HepG2 (cell line): ENCODE results near the gene SLC4A2. TPM values are rescaled to one million over a fixed set of nuclear protein-coding genes. Genes with fewer than 3 reads are reported as not detected.

Experiments
- CHCHD3 ChIP-seq: sonication (generic); formaldehyde crosslinking; IDR thresholded peaks from 2 replicates; pipeline ENCODE4 v1.8.0; 2022; ENCODE audit warnings: mild to moderate bottlenecking, missing genetic modification reagents, moderate library complexity
- EP300 ChIP-seq, 3 experiments: sonication (generic) in 1 of 3; formaldehyde crosslinking in 1 of 3; IDR thresholded peaks; 2 replicates each; pipeline versions ENCODE4 v1.5.1 to v1.6.1; 2011 to 2020; ENCODE audit warnings: low read depth in 2 of 3, low read length in 2 of 3, borderline replicate concordance in 1 of 3, improper control_type of control experiment in 1 of 3, mild to moderate bottlenecking in 1 of 3, missing genetic modification reagents in 1 of 3, moderate library complexity in 1 of 3
- ETV6 ChIP-seq: sonication (generic); formaldehyde crosslinking; conservative IDR thresholded peaks from 2 replicates; pipeline ENCODE4 v1.4.0; 2020; ENCODE audit warnings: missing genetic modification reagents
- GMEB1 ChIP-seq: sonication (generic); formaldehyde crosslinking; IDR thresholded peaks from 2 replicates; pipeline ENCODE4 v1.5.1; 2020; ENCODE audit warnings: missing genetic modification reagents, mild to moderate bottlenecking, borderline replicate concordance
- HOXA7 ChIP-seq: sonication (generic); formaldehyde crosslinking; IDR thresholded peaks from 2 replicates; pipeline ENCODE4 v1.8.1; 2022; ENCODE audit warnings: mild to moderate bottlenecking, missing genetic modification reagents, moderate library complexity
- KAT8 ChIP-seq: IDR thresholded peaks from 2 replicates; pipeline ENCODE4 v1.6.1; 2016; ENCODE audit warnings: missing genetic modification reagents, missing compliant biosample characterization
- KDM5A ChIP-seq: fragments of 200-600 bp; sonication (generic); IDR thresholded peaks from 2 replicates; pipeline ENCODE4 v1.7.0; 2018; ENCODE audit warnings: antibody characterized with exemption, mild to moderate bottlenecking, low read length, borderline replicate concordance
- LCORL ChIP-seq, 2 experiments: fragments of 450-650 bp in 1 of 2; sonication (generic) in 1 of 2; formaldehyde crosslinking in 1 of 2; IDR thresholded peaks; 2 replicates each; pipeline versions ENCODE4 v1.5.0 to v1.6.1; 2017 to 2020; ENCODE audit warnings: antibody characterized with exemption in 1 of 2, missing genetic modification reagents in 1 of 2
- MEIS2 ChIP-seq: sonication (generic); formaldehyde crosslinking; IDR thresholded peaks from 2 replicates; pipeline ENCODE4 v1.9.0; 2021; ENCODE audit warnings: mild to moderate bottlenecking, missing genetic modification reagents
- NR2F2 ChIP-seq: IDR thresholded peaks from 2 replicates; pipeline ENCODE4 v1.6.1; 2012; ENCODE audit warnings: low read depth, inconsistent platforms, borderline replicate concordance
- NR3C1 ChIP-seq: sonication (generic); formaldehyde crosslinking; IDR thresholded peaks from 2 replicates; pipeline ENCODE4 v1.4.0; 2020; ENCODE audit warnings: missing genetic modification reagents
- SATB2 ChIP-seq: sonication (generic); formaldehyde crosslinking; IDR thresholded peaks from 2 replicates; pipeline ENCODE4 v1.5.0; 2020; ENCODE audit warnings: missing genetic modification reagents
- SP4 ChIP-seq: sonication (generic); formaldehyde crosslinking; IDR thresholded peaks from 2 replicates; pipeline ENCODE4 v1.8.1; 2023; ENCODE audit warnings: mild to moderate bottlenecking, missing genetic modification reagents
- ZBTB1 ChIP-seq: sonication (generic); formaldehyde crosslinking; IDR thresholded peaks from 2 replicates; pipeline ENCODE4 v1.4.0; 2020; ENCODE audit warnings: missing genetic modification reagents, borderline replicate concordance
- ZNF207 ChIP-seq: fragments of 450-650 bp; IDR thresholded peaks from 2 replicates; pipeline ENCODE4 v1.6.1; 2016; ENCODE audit warnings: antibody characterized with exemption, borderline replicate concordance
- ZNF776 ChIP-seq: sonication (generic); formaldehyde crosslinking; IDR thresholded peaks from 2 replicates; pipeline ENCODE4 v1.4.0; 2020; ENCODE audit warnings: mild to moderate bottlenecking, missing genetic modification reagents
- ZNF883 ChIP-seq: sonication (generic); formaldehyde crosslinking; IDR thresholded peaks from 2 replicates; pipeline ENCODE4 v1.5.1; 2020; ENCODE audit warnings: mild to moderate bottlenecking, missing genetic modification reagents; ENCODE audit errors: not compliant biosample characterization
- polyA plus RNA-seq, 8 experiments: library from polyadenylated mRNA; depleted of rRNA in 3 of 8; stranded (reverse) in 7 of 8; unstranded in 1 of 8; fragments of >200 nt; fragmentation: Illumina TruSeq in 4 of 8; extraction: Trizol in 4 of 8; gene quantifications; 2 replicates each; pipeline versions ENCODE4 v1.2.1 to v1.2.3, GENCODE V29; 2011 to 2016; ENCODE audit warnings: low read depth in 4 of 8, missing spikeins in 1 of 8, mixed read lengths in 1 of 8; ENCODE audit not compliant: insufficient read depth in 1 of 8
- total RNA-seq, 5 experiments: library from RNA; depleted of rRNA; stranded (reverse); fragments of >200 nt; fragmentation: Illumina TruSeq; extraction: Trizol; gene quantifications; 2 replicates each; pipeline ENCODE4 v1.2.3, GENCODE V29; 2016; ENCODE audit warnings: low read depth in 1 of 5
- TF ChIP-seq, protein P1 (sequence below), 2 experiments: fragments of 450-650 bp in 1 of 2; sonication (generic) in 1 of 2; formaldehyde crosslinking; IDR thresholded peaks; 2 replicates each; pipeline versions ENCODE4 v1.5.0 to v1.8.0; 2020 to 2022; ENCODE audit warnings: mild to moderate bottlenecking in 1 of 2, missing genetic modification reagents in 1 of 2
- TF ChIP-seq, protein P2 (sequence below): sonication (generic); formaldehyde crosslinking; IDR thresholded peaks from 2 replicates; pipeline ENCODE4 v1.5.1; 2020; ENCODE audit warnings: missing genetic modification reagents, mild to moderate bottlenecking, borderline replicate concordance
- TF ChIP-seq, protein P3 (sequence below): sonication (generic); formaldehyde crosslinking; IDR thresholded peaks from 2 replicates; pipeline ENCODE4 v1.5.0; 2020; ENCODE audit warnings: mild to moderate bottlenecking, missing genetic modification reagents

The SLC4A2 gene
- total and polyA plus RNA-seq, 2 of the 13 experiments (the other 11 are each of a cell fraction or from before 2014, with no cell fraction given): 51.9 to 73.4 TPM

- TF ChIP-seq, protein P1, sequence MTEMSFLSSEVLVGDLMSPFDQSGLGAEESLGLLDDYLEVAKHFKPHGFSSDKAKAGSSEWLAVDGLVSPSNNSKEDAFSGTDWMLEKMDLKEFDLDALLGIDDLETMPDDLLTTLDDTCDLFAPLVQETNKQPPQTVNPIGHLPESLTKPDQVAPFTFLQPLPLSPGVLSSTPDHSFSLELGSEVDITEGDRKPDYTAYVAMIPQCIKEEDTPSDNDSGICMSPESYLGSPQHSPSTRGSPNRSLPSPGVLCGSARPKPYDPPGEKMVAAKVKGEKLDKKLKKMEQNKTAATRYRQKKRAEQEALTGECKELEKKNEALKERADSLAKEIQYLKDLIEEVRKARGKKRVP (CRISPR knock-in tag; IDR thresholded peaks at IDR 0.05): no peak
- TF ChIP-seq SATB2 (no peak), MEIS2 (CRISPR knock-in tag) (no peak; the same call in 1 of the 2 replicates), NR2F2 (no peak), ZNF207 (no peak), SP4 (CRISPR knock-in tag) (no peak), EP300 (IDR thresholded peaks at IDR 0.05; ENCODE audit: low read depth in 2 of 2, low read length in 2 of 2) (peak in 1 of 2 experiments; percentile 29; a peak in 1 of 4 replicates), EP300 (CRISPR knock-in tag; IDR thresholded peaks at IDR 0.05; ENCODE audit: borderline replicate concordance) (no peak), CHCHD3 (CRISPR knock-in tag) (0 out of 2 replicates have a peak, but pooled peaks have one; percentile 77), LCORL (IDR thresholded peaks at IDR 0.05) (no peak), LCORL (CRISPR knock-in tag; IDR thresholded peaks at IDR 0.05) (peak; percentile 62), GMEB1 (CRISPR knock-in tag) (peak; percentile 69), ETV6 (CRISPR knock-in tag) (no peak), KAT8 (CRISPR knock-in tag) (peak; percentile 62; the same call in 1 of the 2 replicates), ZNF776 (CRISPR knock-in tag) (no peak), KDM5A (peak; percentile 51; the same call in 1 of the 2 replicates), HOXA7 (CRISPR knock-in tag) (no peak), ZNF883 (CRISPR knock-in tag) (peak; percentile 81), ZBTB1 (CRISPR knock-in tag) (no peak), NR3C1 (CRISPR knock-in tag) (no peak)
- TF ChIP-seq, protein P2, sequence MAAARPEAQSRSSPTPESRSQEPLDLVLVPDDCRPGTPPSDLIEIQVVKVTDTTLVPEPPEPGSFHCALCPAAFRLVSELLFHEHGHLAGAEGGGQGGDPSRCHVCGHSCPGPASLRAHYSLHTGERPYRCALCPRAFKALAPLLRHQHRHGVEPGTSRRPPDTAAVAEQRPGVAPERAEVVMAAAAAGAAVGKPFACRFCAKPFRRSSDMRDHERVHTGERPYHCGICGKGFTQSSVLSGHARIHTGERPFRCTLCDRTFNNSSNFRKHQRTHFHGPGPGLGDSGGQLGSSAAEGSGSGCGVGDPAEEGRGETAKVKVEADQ (CRISPR knock-in tag): peak; percentile 69; the same call in 1 of the 2 replicates
- TF ChIP-seq, protein P3, sequence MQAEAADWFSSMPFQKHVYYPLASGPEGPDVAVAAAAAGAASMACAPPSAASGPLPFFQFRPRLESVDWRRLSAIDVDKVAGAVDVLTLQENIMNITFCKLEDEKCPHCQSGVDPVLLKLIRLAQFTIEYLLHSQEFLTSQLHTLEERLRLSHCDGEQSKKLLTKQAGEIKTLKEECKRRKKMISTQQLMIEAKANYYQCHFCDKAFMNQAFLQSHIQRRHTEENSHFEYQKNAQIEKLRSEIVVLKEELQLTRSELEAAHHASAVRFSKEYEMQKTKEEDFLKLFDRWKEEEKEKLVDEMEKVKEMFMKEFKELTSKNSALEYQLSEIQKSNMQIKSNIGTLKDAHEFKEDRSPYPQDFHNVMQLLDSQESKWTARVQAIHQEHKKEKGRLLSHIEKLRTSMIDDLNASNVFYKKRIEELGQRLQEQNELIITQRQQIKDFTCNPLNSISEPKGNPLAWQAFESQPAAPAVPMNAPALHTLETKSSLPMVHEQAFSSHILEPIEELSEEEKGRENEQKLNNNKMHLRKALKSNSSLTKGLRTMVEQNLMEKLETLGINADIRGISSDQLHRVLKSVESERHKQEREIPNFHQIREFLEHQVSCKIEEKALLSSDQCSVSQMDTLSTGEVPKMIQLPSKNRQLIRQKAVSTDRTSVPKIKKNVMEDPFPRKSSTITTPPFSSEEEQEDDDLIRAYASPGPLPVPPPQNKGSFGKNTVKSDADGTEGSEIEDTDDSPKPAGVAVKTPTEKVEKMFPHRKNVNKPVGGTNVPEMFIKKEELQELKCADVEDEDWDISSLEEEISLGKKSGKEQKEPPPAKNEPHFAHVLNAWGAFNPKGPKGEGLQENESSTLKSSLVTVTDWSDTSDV (CRISPR knock-in tag): no peak
These were observed 3.2 kb downstream of the SLC4A2 start (continued) for GRCh38 chr7:151062399-151063211.
